A549 (cell line): ENCODE data around the gene BTAF1.

Experiments used
- CHD2 ChIP-seq: fragments of 150-350 bp; IDR thresholded peaks from 2 replicates; pipeline ENCODE4 v1.6.1; 2014; ENCODE audit warnings: low read length; ENCODE audit not compliant: partially characterized antibody
- POLR2A ChIP-seq: IDR thresholded peaks from 2 replicates; pipeline ENCODE4 v1.6.1; 2012; ENCODE audit warnings: mild to moderate bottlenecking, low read length

DNA sequence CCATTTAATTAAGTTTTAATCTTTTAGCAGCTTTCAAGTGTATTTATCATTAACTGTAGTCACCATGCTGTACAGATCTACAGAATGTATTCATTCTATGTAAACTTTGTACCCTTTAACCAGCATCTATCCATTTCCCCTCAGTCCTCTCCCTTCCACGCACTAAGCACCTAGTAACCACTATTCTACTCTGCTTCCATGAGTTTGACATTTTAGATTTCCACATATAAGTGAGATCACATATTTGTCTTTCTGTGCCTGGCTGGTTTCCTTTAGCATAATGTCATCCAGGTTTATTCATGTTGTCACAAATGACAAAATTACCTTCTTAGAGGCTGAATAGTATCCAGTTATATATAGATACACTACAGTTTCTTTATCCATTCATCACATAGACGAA, 79.7 kb downstream of the BTAF1 start:
- TF ChIP-seq CHD2 (no peak), POLR2A (no peak)
